Psoas muscle (tissue), 8 donors: ENCODE results near the gene PANK3. TPM values are rescaled to one million over a fixed set of nuclear protein-coding genes. Genes with fewer than 3 reads are reported as not detected.

Experiments used
- ATAC-seq, 4 donors: fragments of 200-7000 bp; cut with Tn5 transposase; one replicate each; pipeline ENCODE4 v1.9.1; 2020; ENCODE audit warnings: moderate library complexity in 3 of 4, mild to moderate bottlenecking in 2 of 4
- DNase-seq, 2 donors: peaks; one replicate each; pipeline ENCODE4 v3.0.0-alpha.2; 2020
- H3K27ac ChIP-seq: fragments of 200-600 bp; one replicate; pipeline ENCODE4 v1.8.0; 2022
- H3K27me3 ChIP-seq, 3 donors: fragments of 200-600 bp in 1 of 3; one replicate each; pipeline versions ENCODE4 v1.6.1 to v1.8.0; 2013 to 2022; ENCODE audit warnings: low read length in 2 of 3, mild to moderate bottlenecking in 2 of 3, moderate library complexity in 1 of 3; ENCODE audit not compliant: insufficient read depth in 3 of 3
- H3K36me3 ChIP-seq, 2 donors: fragments of 200-600 bp in 1 of 2; one replicate each; pipeline versions ENCODE4 v1.6.1 to v1.8.0; 2013 to 2022; ENCODE audit warnings: low read depth in 1 of 2, mild to moderate bottlenecking in 1 of 2, moderate library complexity in 1 of 2; ENCODE audit not compliant: insufficient read depth in 1 of 2
- H3K4me1 ChIP-seq: fragments of 200-600 bp; one replicate; pipeline ENCODE4 v1.8.0; 2022
- H3K4me3 ChIP-seq: fragments of 200-600 bp; one replicate; pipeline ENCODE4 v1.8.0; 2022; ENCODE audit warnings: mild to moderate bottlenecking
- H3K9me3 ChIP-seq: fragments of 200-600 bp; one replicate; pipeline ENCODE4 v1.8.0; 2022
- WGBS, 3 donors: extraction: QIAGEN DNeasy Blood & Tissue Kit; methylation state at CpG; one replicate each; pipeline versions ENCODE4 v1.1.6 to v1.1.7; 2013; 5-methylcytosine and 5-hydroxymethylcytosine counted together
- intact Hi-C, 2 donors: fragments of 100-400 bp; cut with DNase I; formaldehyde crosslinking; loops; one replicate each; pipeline versions ENCODE4 v1.11.0 to v1.14.2; 2022
- polyA plus RNA-seq, 3 donors: library from polyadenylated mRNA; stranded (reverse); fragments of 200-250 nt; gene quantifications; one replicate each; pipeline ENCODE4 v1.2.3, GENCODE V29; 2013
- total RNA-seq, 4 donors: library from RNA; stranded (reverse); fragmentation: NEBNext Ultra II Directional in 2 of 4; extraction: Animal tissue kit (Norgen Biotek cat#: 25700) in 2 of 4; gene quantifications; one replicate each; pipeline versions ENCODE4 v1.2.1 to v1.2.4, GENCODE V29; 2021 to 2023
- TF ChIP-seq, protein P1 (sequence below): fragments of 200-600 bp; IDR thresholded peaks from one replicate; pipeline ENCODE4 v1.8.0; 2022; ENCODE audit warnings: antibody characterized with exemption
- donor health status: healthy with polysubstance abuse.
- donor health status: DM: no; HTN: no; CAD: no; lungs with moderate emphysema.
- donor health status: Bipolar disorder and iron deficiency.
- donor health status: healthy.
- donor health status: DM: yes; HTN: yes; CAD: no.
- donor health status: DM: no; HTN: no; CAD: no.
- donor health status: DM: no; HTN: no; CAD: no.
- donor health status: DM: yes; HTN: yes; CAD: no.

The PANK3 gene
- total and polyA plus RNA-seq, 7 donors = 5.6 to 30.7 (median 26.8) TPM

DNA sequence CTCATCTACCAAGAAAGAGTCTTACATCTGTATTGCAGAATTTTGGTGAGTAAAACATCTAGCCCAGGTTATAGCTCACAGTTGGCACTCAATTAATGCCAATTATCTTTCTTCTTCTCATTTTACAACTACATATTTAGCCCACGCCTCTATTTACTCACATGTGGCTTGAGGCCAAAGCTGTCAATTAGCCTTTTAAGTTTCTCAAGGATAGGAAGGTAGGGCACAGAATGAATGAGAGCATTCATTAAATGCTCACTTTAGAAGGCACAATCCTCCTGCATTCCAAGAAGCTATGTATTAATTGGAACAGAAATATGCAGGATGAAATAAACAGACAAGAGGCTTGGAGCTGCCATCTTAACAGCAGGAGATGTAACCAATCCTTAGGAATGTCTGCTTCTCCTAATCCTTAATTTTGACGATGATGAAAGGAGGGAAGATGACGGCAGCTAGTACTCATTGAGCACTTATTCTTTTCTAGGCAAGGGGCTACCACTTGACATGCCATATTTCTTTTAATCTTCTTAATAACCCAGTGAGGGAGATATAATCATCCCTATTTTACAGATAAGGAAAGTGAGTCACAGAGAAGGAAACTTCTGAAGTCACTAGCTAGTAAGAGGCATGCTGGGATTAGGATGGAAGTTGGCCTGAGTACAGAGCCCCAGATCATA, 30.8 kb upstream of the PANK3 start:
- Histone ChIP-seq H3K27me3 (no peaks in the 10 kb centered on the region), H3K9me3 (no peaks in the 10 kb centered on the region), H3K4me3 (no peak overlapping the region), H3K36me3 (no peaks in the 10 kb centered on the region), H3K27ac (no peak overlapping the region), H3K4me1 (no peaks in the 10 kb centered on the region)
- no peak for DNase-seq
- TF ChIP-seq, protein P1, sequence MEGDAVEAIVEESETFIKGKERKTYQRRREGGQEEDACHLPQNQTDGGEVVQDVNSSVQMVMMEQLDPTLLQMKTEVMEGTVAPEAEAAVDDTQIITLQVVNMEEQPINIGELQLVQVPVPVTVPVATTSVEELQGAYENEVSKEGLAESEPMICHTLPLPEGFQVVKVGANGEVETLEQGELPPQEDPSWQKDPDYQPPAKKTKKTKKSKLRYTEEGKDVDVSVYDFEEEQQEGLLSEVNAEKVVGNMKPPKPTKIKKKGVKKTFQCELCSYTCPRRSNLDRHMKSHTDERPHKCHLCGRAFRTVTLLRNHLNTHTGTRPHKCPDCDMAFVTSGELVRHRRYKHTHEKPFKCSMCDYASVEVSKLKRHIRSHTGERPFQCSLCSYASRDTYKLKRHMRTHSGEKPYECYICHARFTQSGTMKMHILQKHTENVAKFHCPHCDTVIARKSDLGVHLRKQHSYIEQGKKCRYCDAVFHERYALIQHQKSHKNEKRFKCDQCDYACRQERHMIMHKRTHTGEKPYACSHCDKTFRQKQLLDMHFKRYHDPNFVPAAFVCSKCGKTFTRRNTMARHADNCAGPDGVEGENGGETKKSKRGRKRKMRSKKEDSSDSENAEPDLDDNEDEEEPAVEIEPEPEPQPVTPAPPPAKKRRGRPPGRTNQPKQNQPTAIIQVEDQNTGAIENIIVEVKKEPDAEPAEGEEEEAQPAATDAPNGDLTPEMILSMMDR = no peak
- intact Hi-C loops = no loop called here
- 77 to 82% (median 79%) methylated on average over 3 of the region's 3 CpGs for WGBS, 3 donors
- ATAC-seq = no peak

DNA sequence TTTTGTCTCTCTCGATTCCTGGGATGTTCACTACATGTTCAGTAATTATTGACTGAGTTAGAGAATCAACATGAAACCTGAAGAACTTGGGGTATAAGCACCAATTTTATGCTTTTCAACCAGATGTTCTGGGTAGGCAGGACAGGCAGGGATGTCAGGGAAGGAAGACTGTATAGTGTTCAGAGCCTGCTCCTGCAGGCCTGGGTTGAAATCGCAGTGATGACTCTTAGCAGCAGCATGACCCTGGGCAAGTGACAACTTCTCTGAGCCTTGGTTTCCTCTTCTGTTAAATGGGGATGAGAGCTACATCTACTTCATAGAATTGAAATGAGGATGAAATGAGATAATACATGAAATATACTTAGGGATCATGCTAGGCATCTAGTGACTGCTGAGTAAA, 29.7 kb upstream of the PANK3 start:
- H3K4me3 ChIP-seq = no peak overlapping the region
- 76 to 89% (median 81%) methylated on average over 2 of the region's 2 CpGs for WGBS, 3 donors
- intact Hi-C loops = no loop called here
- no peaks in the 10 kb centered on the region for H3K27me3 ChIP-seq
- H3K9me3 ChIP-seq = no peaks in the 10 kb centered on the region
- no peak overlapping the region for H3K27ac ChIP-seq
- TF ChIP-seq, protein P1 = no peak
- ATAC-seq (no peak), DNase-seq (no peak)
- no peaks in the 10 kb centered on the region for H3K4me1 ChIP-seq
- H3K36me3 ChIP-seq = no peaks in the 10 kb centered on the region

DNA sequence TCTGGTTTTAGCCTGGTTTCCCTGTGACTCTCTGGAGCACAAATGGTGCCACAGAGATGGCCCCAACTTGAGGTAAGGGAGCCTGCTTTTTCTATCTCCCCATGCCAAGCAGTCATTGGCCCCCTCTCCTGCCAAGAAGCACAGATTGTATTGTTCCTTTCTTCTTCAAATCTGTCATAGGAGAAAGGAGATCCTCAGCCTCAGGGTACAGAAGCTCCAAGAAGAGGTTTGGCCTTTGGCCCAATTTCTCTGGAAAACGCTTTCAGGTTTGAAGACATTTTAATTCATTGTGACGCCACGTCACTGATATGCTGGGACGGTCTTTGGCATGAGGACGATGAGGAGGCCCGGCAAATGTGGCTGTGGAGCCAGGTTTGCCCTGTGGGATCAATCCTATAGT, 29.2 kb upstream of the PANK3 start:
- no peak overlapping the region for H3K4me3 ChIP-seq
- H3K4me1 ChIP-seq = no peaks in the 10 kb centered on the region
- H3K27me3 ChIP-seq = no peaks in the 10 kb centered on the region
- no peak for ATAC-seq
- H3K36me3 ChIP-seq = no peaks in the 10 kb centered on the region
- WGBS, 3 donors = 39 to 60% (median 50%) methylated on average over 6 of the region's 6 CpGs
- TF ChIP-seq, protein P1 = no peak
- H3K27ac ChIP-seq = no peak overlapping the region
- intact Hi-C loops = no loop called here
- DNase-seq = no peak
- no peaks in the 10 kb centered on the region for H3K9me3 ChIP-seq

DNA sequence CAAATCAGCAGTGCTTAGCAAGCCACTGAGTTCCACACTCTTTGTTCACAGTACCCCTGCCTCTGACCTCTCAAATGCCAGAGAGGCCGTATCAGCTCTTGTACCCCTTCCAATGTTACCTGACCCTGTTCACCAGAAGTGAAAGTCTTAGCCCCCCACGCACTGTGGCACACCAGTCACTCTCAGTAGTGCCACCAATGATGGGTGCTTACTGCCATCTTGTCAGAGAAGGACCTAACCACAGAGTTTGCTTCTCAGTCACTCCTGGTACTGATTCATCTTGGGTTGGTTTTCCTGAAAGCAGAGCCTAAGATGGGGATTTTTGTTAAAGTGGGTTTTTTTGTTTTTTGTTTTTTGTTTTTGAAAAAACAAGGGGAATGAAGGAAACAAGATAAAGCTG, 28.8 kb upstream of the PANK3 start:
- Histone ChIP-seq H3K27me3 (no peaks in the 10 kb centered on the region), H3K4me1 (no peaks in the 10 kb centered on the region), H3K36me3 (no peaks in the 10 kb centered on the region), H3K9me3 (no peaks in the 10 kb centered on the region), H3K27ac (no peak overlapping the region), H3K4me3 (no peak overlapping the region)
- TF ChIP-seq, protein P1 = no peak
- WGBS, 3 donors = 86 to 90% (median 88%) methylated on average over 2 of the region's 2 CpGs
- DNase-seq (no peak), ATAC-seq (no peak)
- intact Hi-C loops = no loop called here

DNA sequence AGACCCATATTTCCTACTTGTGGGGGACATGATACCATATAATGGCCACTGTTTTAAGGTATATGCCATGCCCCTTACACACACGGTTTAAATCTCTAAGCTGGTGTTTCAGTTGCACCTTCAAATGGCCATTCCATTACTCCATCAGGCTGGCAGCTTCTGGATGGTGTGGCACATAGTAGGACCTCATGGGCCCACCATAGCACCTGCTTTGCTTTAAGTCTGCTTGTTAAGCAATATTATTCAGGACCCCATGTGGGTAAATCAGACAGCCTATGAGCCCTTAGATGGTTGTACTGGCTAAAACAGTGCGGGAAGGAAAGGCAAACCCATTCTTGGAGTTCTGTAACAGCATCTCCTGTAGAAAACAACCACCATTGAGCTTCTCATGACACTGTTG, 27.4 kb upstream of the PANK3 start:
- Histone ChIP-seq H3K4me3 (no peak overlapping the region), H3K9me3 (no peaks in the 10 kb centered on the region), H3K4me1 (no peaks in the 10 kb centered on the region), H3K36me3 (no peaks in the 10 kb centered on the region), H3K27me3 (no peaks in the 10 kb centered on the region), H3K27ac (no peak overlapping the region)
- WGBS, 3 donors = 81 to 88% (median 85%) methylated on average over 2 of the region's 2 CpGs
- intact Hi-C loops = no loop called here
- TF ChIP-seq, protein P1 = no peak
- ATAC-seq (no peak), DNase-seq (no peak)
